Femur (tissue), 1 donor: ENCODE results near the gene RMDN3.

ENCODE experiments used
- DNase-seq: peaks from one replicate; pipeline ENCODE4 v3.0.0-alpha.2; 2017

RMDN3 gene

GRCh38 chr15:40771242-40771641, 16.2 kb upstream of the RMDN3 start:
- no peak for DNase-seq

GRCh38 chr15:40770147-40770721, 15.2 kb upstream of the RMDN3 start:
- peak; percentile 51 for DNase-seq

- peak; percentile 73 for DNase-seq
Observed at GRCh38 chr15:40769274-40770146, 14.5 kb upstream of the RMDN3 start, which contains the start of gene C15orf62. Gene C15orf62, plus strand, starts transcription at chr15:40769980. Its CDS starts 516 bp downstream, at chr15:40770496.

GRCh38 chr15:40768521-40769273, 13.6 kb upstream of the RMDN3 start:
- DNase-seq = no peak

- no peak for DNase-seq
Observed at GRCh38 chr15:40767838-40768500, 12.9 kb upstream of the RMDN3 start.

- DNase-seq = no peak
Observed at GRCh38 chr15:40766906-40767837, 12.1 kb upstream of the RMDN3 start.

- no peak for DNase-seq
Observed at GRCh38 chr15:40766194-40766815, 11.3 kb upstream of the RMDN3 start.

- no peak for DNase-seq
Observed at GRCh38 chr15:40764629-40765103, 9.6 kb upstream of the RMDN3 start.

GRCh38 chr15:40763801-40764628, 9.0 kb upstream of the RMDN3 start, which contains the start of gene GCHFR:
Gene GCHFR, plus strand, starts transcription at chr15:40764068. Its CDS starts 113 bp downstream, at chr15:40764181.
- DNase-seq = peak; percentile 86

- peak; percentile 84 for DNase-seq
Observed at GRCh38 chr15:40762919-40763800, 8.1 kb upstream of the RMDN3 start.

- DNase-seq = no peak
Observed at GRCh38 chr15:40759961-40760360, 4.9 kb upstream of the RMDN3 start.

- no peak for DNase-seq
Observed at GRCh38 chr15:40756938-40757337, 1.9 kb upstream of the RMDN3 start.

- DNase-seq = no peak
Observed at GRCh38 chr15:40755812-40756208, 756 bp upstream of the RMDN3 start.

GRCh38 chr15:40754574-40754882, 526 bp downstream of the RMDN3 start:
- DNase-seq = no peak

- DNase-seq = no peak
Observed at GRCh38 chr15:40751745-40752144, 3.3 kb downstream of the RMDN3 start.

- DNase-seq = no peak
Observed at GRCh38 chr15:40750885-40751284, 4.2 kb downstream of the RMDN3 start.

- DNase-seq = no peak
Observed at GRCh38 chr15:40749151-40749630, 5.9 kb downstream of the RMDN3 start.

GRCh38 chr15:40747685-40748631, 7.1 kb downstream of the RMDN3 start:
- no peak for DNase-seq
